ENCODE measurements around the gene GLIS2.

The GLIS2 gene

GRCh38 chr16:4385789-4386450 lies 70.1 kb downstream of the GLIS2 start:
- DNase-seq = no peak

- no peak for DNase-seq
Measured at GRCh38 chr16:4386451-4386805, 70.6 kb downstream of the GLIS2 start.

- DNase-seq = no peak
Measured at GRCh38 chr16:4386951-4387565, 71.2 kb downstream of the GLIS2 start.

- DNase-seq = no peak
Measured at GRCh38 chr16:4387781-4388180, 71.9 kb downstream of the GLIS2 start.

- DNase-seq = no peak
Measured at GRCh38 chr16:4388271-4389021, 72.6 kb downstream of the GLIS2 start.

All from NCI-H510A (cell line).